Endothelial cell of umbilical vein (primary cell): Measurements from ENCODE around the gene ARHGEF26. TPM values are rescaled to one million over a fixed set of nuclear protein-coding genes. Genes with fewer than 3 reads are reported as not detected.

Experiments
- BruUV-seq: library from RNA; stranded (reverse); fragments of 400-500 nt; replicated peaks from 2 replicates; lab custom pipeline; 2021; lab: Mats Ljungman, UMichigan
- CTCF ChIA-PET: fragments of 300-600, 350-600 bp; sonication (Branson Sonifier 250); formaldehyde crosslinking; loops from one replicate; lab custom pipeline; 2021; ENCODE audit warnings: antibody characterized with exemption, inconsistent platforms; lab: Charles Lee
- POLR2A ChIA-PET: fragments of 300-600, 350-600 bp; sonication (Branson Sonifier 250); formaldehyde crosslinking; loops from one replicate; lab custom pipeline; 2021; ENCODE audit warnings: antibody characterized with exemption, inconsistent platforms; lab: Charles Lee
- DNase-seq: peaks from one replicate; pipeline ENCODE4 v3.0.0-alpha.2; 2011; ENCODE audit warnings: low read depth, low spot score
- FAIRE-seq: peaks from 2 replicates; lab custom pipeline; 2011; peaks lifted over from hg19 to GRCh38; lab: Jason Lieb, UNC
- H2AFZ ChIP-seq: 2 replicates; pipeline ENCODE4 v1.6.0; 2012; ENCODE audit warnings: low read depth, low read length, control low read depth, inconsistent platforms
- H3K27ac ChIP-seq: 2 replicates; pipeline ENCODE4 v1.5.1; 2011; ENCODE audit warnings: low read depth, mild to moderate bottlenecking, control low read depth, low read length, moderate library complexity; ENCODE audit not compliant: insufficient read depth
- H3K27me3 ChIP-seq, 2 experiments: 2 replicates each; pipeline versions ENCODE4 v1.6.0 to v1.6.1; 2011; ENCODE audit warnings: low read length in 2 of 2, mixed read lengths in 1 of 2; ENCODE audit not compliant: control insufficient read depth in 2 of 2, insufficient read depth in 2 of 2
- H3K36me3 ChIP-seq, 2 experiments: 2 replicates in 1 of 2; 3 replicates in 1 of 2; pipeline ENCODE4 v1.5.1; 2011; ENCODE audit warnings: low read length in 2 of 2, mild to moderate bottlenecking in 1 of 2, moderate library complexity in 1 of 2; ENCODE audit not compliant: control insufficient read depth in 2 of 2, insufficient read depth in 2 of 2; ENCODE audit errors: extremely low read depth in 1 of 2
- H3K4me1 ChIP-seq: 3 replicates; pipeline ENCODE4 v1.5.1; 2011; ENCODE audit warnings: mild to moderate bottlenecking, low read length; ENCODE audit not compliant: control insufficient read depth, insufficient read depth; ENCODE audit errors: extremely low read depth
- H3K4me2 ChIP-seq: 2 replicates; pipeline ENCODE4 v1.6.1; 2011; ENCODE audit warnings: low read length, control low read depth, mixed read lengths; ENCODE audit not compliant: insufficient read depth
- H3K4me3 ChIP-seq, 3 experiments: fragments of 200-600 bp in 1 of 3; sonication (generic), shearing (Covaris generic) in 1 of 3; replicated peaks in 1 of 3; 2 replicates each; pipeline ENCODE4 v1.5.1; 2011 to 2016; ENCODE audit warnings: control low read depth in 3 of 3, low read length in 3 of 3, mild to moderate bottlenecking in 2 of 3, inconsistent platforms in 1 of 3, low read depth in 1 of 3, moderate library complexity in 1 of 3; ENCODE audit not compliant: insufficient read depth in 1 of 3
- H3K79me2 ChIP-seq: 2 replicates; pipeline ENCODE4 v1.6.0; 2012; ENCODE audit warnings: low read length, inconsistent platforms; ENCODE audit not compliant: control insufficient read depth, insufficient read depth
- H3K9ac ChIP-seq: replicated peaks from 2 replicates; pipeline ENCODE3; 2011; ENCODE audit warnings: low read length, control low read depth; ENCODE audit not compliant: insufficient read depth; ENCODE audit errors: extremely low read depth
- H3K9me1 ChIP-seq: replicated peaks from 3 replicates; pipeline ENCODE4 v1.6.0; 2011; ENCODE audit warnings: mild to moderate bottlenecking, low read length; ENCODE audit not compliant: control insufficient read depth, insufficient read depth; ENCODE audit errors: extremely low read depth
- H3K9me3 ChIP-seq: replicated peaks from 2 replicates; pipeline ENCODE4 v1.5.1; 2012; ENCODE audit warnings: low read length, inconsistent platforms; ENCODE audit not compliant: control insufficient read depth, insufficient read depth
- H4K20me1 ChIP-seq: replicated peaks from 2 replicates; pipeline ENCODE3; 2011; ENCODE audit warnings: mild to moderate bottlenecking, low read length; ENCODE audit not compliant: control insufficient read depth, insufficient read depth; ENCODE audit errors: extremely low read depth
- EZH2 ChIP-seq: IDR thresholded peaks from 2 replicates; pipeline ENCODE4 v1.6.1; 2012; ENCODE audit warnings: borderline replicate concordance, low read depth, mild to moderate bottlenecking, moderate library complexity, low read length, inconsistent platforms; ENCODE audit not compliant: severe bottlenecking
- FOS ChIP-seq: IDR thresholded peaks from 2 replicates; pipeline ENCODE4 v1.6.1; 2011; ENCODE audit warnings: mild to moderate bottlenecking, low read length, moderate library complexity, borderline replicate concordance; ENCODE audit not compliant: insufficient read depth
- GATA2 ChIP-seq: IDR thresholded peaks from 2 replicates; pipeline ENCODE4 v1.7.0; 2011; ENCODE audit warnings: low read depth, mild to moderate bottlenecking, moderate library complexity, mixed read lengths, low read length; ENCODE audit not compliant: insufficient read length, insufficient read depth
- JUN ChIP-seq: IDR thresholded peaks from 2 replicates; pipeline ENCODE4 v1.6.1; 2011; ENCODE audit warnings: borderline replicate concordance, low read depth; ENCODE audit not compliant: insufficient read length, insufficient read depth
- MYC ChIP-seq: IDR thresholded peaks from one replicate; pipeline ENCODE4 v1.6.1; 2011; ENCODE audit warnings: mild to moderate bottlenecking, low read depth, low read length
- dilution Hi-C: fragments of 300-500 bp; cut with MboI; formaldehyde crosslinking; loops from one replicate; pipeline ENCODE4 v1.15.0; 2019; ENCODE audit warnings: low sequenced_read_pairs; ENCODE audit not compliant: extremely low pct_ligation_motif_present
- intact Hi-C: fragments of 100-400 bp; cut with micrococcal nuclease; formaldehyde crosslinking; loops from one replicate; pipeline ENCODE4 v1.10.0; 2022
- polyA plus RNA-seq, 4 experiments: library from polyadenylated mRNA; depleted of rRNA in 3 of 4; stranded (reverse) in 3 of 4; unstranded in 1 of 4; fragments of >200 nt; gene quantifications; 2 replicates each; pipeline versions ENCODE4 v1.2.1 to v1.2.3, GENCODE V29; 2011 to 2012; ENCODE audit warnings: missing spikeins in 1 of 4
- total RNA-seq: library from RNA; stranded (reverse); gene quantifications from 2 replicates; pipeline ENCODE4 v1.2.3, GENCODE V29; 2021
- TF ChIP-seq, protein P1 (sequence below), 2 donors: IDR thresholded peaks; 1 replicate in 1 of 2; 2 replicates in 1 of 2; pipeline ENCODE4 v1.5.1; 2011; ENCODE audit warnings: low read length in 2 of 2, mild to moderate bottlenecking in 2 of 2, moderate library complexity in 2 of 2, control low read depth in 1 of 2, inconsistent platforms in 1 of 2, low read depth in 1 of 2; ENCODE audit not compliant: insufficient read depth in 1 of 2; ENCODE audit errors: extremely low read depth in 1 of 2

ARHGEF26 gene
- total and polyA plus RNA-seq, 2 donors (not counting 3 experiments of a cell fraction or from before 2014, with no cell fraction given): 0.57 to 2.9 TPM

DNA sequence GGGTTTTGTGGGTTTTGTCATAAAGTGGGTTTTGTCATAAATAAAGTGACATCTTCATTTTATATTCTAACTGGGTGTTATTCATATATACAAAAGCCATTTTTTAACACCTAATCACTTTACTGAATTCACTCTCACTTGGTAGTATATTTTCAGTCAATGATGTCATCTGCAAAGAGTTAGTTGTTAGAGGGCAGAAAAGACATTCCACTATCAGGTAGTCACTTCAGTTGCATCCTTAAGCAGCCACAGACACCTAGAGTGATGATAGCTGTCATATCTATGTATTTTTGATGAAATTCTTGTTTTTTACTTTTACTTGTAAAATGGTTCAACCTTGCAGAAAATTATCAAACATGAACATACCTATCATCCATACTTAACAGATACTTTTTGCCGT lies 114.1 kb downstream of the ARHGEF26 start:
- Histone ChIP-seq H3K4me2 (no peak overlapping the region), H3K9ac (no peak overlapping the region), H3K79me2 (no peaks in the 10 kb centered on the region), H3K4me3 (no peak overlapping the region), H3K9me3 (no peaks in the 10 kb centered on the region), H3K4me1 (peaks cover 6% of the 10 kb centered on the region), H2AFZ (no peak overlapping the region), H3K9me1 (no peaks in the 10 kb centered on the region), H3K27ac (no peak overlapping the region), H4K20me1 (no peaks in the 10 kb centered on the region), H3K27me3 (no peaks in the 10 kb centered on the region), H3K36me3 (no peaks in the 10 kb centered on the region)
- ChIA-PET POLR2A (no interaction called here), CTCF (interaction anchor here (1.2 to 1.8 kb wide), 2 partner anchors 10 to 17 kb away, joined by 3 to 6 read pairs; no protein-coding TSS in a partner anchor)
- DNase-seq: no peak
- TF ChIP-seq EZH2 (no peak), GATA2 (no peak), JUN (no peak), MYC (no peak), FOS (no peak)
- TF ChIP-seq, protein P1, sequence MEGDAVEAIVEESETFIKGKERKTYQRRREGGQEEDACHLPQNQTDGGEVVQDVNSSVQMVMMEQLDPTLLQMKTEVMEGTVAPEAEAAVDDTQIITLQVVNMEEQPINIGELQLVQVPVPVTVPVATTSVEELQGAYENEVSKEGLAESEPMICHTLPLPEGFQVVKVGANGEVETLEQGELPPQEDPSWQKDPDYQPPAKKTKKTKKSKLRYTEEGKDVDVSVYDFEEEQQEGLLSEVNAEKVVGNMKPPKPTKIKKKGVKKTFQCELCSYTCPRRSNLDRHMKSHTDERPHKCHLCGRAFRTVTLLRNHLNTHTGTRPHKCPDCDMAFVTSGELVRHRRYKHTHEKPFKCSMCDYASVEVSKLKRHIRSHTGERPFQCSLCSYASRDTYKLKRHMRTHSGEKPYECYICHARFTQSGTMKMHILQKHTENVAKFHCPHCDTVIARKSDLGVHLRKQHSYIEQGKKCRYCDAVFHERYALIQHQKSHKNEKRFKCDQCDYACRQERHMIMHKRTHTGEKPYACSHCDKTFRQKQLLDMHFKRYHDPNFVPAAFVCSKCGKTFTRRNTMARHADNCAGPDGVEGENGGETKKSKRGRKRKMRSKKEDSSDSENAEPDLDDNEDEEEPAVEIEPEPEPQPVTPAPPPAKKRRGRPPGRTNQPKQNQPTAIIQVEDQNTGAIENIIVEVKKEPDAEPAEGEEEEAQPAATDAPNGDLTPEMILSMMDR (IDR thresholded peaks at IDR 0.05; ENCODE audit: extremely low read depth in 1 of 2, insufficient read depth in 1 of 2, low read depth in 1 of 2, low read length in 2 of 2): no peak
- dilution Hi-C loops (no loop called here), intact Hi-C loops (no loop called here)
- FAIRE-seq: no peak
- BruUV-seq: no TSS peak
